Esophagus muscularis mucosa (tissue), 3 donors: ENCODE results near the gene NKIRAS2.

Experiments used
- POLR2A ChIP-seq: fragments of 450-650 bp; IDR thresholded peaks from one replicate; pipeline ENCODE4 v1.6.1; 2017; ENCODE audit warnings: antibody characterized with exemption, moderate library complexity, mild to moderate bottlenecking, low read depth
- POLR2AphosphoS5 ChIP-seq, 2 donors: sonication (generic); formaldehyde crosslinking; IDR thresholded peaks; one replicate each; pipeline ENCODE4 v1.6.1; 2017; ENCODE audit warnings: antibody characterized with exemption in 2 of 2
- TF ChIP-seq, protein P1 (sequence below), 3 experiments: fragments of 200-600 bp in 2 of 3; fragments of 450-650 bp in 1 of 3; sonication (generic) in 2 of 3; IDR thresholded peaks; one replicate each; pipeline ENCODE4 v1.5.1; 2017 to 2019; ENCODE audit warnings: antibody characterized with exemption in 3 of 3, mild to moderate bottlenecking in 2 of 3, moderate library complexity in 1 of 3

DNA sequence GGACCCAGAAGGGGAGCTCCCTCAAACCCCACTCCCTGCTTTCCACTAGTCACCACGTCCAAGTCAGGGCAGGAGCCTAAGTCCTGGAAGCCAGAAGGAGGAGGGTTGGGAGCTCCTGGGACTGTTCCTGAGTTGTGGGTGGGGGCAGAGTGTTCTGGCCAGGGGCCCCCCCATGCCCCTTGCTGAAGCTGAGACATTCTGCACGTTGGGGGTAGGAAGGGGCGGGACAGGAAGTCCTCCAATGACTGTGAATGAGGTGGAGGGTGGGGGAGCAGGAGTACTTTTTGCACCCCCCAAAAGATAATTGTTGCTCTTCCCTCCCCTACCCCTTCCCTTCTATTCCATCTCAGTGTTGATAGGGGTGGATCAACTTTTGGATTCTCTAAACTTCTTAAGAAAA, 51.9 kb downstream of the NKIRAS2 start:
- TF ChIP-seq, protein P1, sequence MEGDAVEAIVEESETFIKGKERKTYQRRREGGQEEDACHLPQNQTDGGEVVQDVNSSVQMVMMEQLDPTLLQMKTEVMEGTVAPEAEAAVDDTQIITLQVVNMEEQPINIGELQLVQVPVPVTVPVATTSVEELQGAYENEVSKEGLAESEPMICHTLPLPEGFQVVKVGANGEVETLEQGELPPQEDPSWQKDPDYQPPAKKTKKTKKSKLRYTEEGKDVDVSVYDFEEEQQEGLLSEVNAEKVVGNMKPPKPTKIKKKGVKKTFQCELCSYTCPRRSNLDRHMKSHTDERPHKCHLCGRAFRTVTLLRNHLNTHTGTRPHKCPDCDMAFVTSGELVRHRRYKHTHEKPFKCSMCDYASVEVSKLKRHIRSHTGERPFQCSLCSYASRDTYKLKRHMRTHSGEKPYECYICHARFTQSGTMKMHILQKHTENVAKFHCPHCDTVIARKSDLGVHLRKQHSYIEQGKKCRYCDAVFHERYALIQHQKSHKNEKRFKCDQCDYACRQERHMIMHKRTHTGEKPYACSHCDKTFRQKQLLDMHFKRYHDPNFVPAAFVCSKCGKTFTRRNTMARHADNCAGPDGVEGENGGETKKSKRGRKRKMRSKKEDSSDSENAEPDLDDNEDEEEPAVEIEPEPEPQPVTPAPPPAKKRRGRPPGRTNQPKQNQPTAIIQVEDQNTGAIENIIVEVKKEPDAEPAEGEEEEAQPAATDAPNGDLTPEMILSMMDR (IDR thresholded peaks at IDR 0.05), result no peak
- TF ChIP-seq POLR2AphosphoS5 (IDR thresholded peaks at IDR 0.05) (no peak), POLR2A (no peak)
